Measurements from ENCODE around the gene BROX. TPM values are rescaled to one million over a fixed set of nuclear protein-coding genes. Genes with fewer than 3 reads are reported as not detected.

The BROX gene
- total RNA-seq, 2 experiments from 2014 or later, result 51.3 to 52.3 TPM

- Mint-ChIP-seq H3K27ac (no peak overlapping the region), H3K27me3 (peaks cover 15% of the 10 kb centered on the region), H3K9me3 (no peaks in the 10 kb centered on the region), H3K4me1 (ENCODE audit: low read depth) (peaks cover 6% of the 10 kb centered on the region), H3K4me3 (no peak overlapping the region), H3K36me3 (ENCODE audit: low read depth) (no peaks in the 10 kb centered on the region)
- DNase-seq, result no peak
- H3K27ac ChIP-seq (ENCODE audit: low read depth in 1 of 2, low read length in 2 of 2), result no peak overlapping the region
- intact Hi-C loops (cut with DNase I, micrococcal nuclease), result loop anchor here in 1 of 2 experiments (10.0 kb wide), 1 partner anchor 127 kb away; no protein-coding TSS in a partner anchor
- CTCF ChIA-PET, result no interaction called here
- POLR2A ChIA-PET, result no interaction called here
- peaks cover 3% of the 10 kb centered on the region for H3K4me1 ChIP-seq (ENCODE audit: insufficient read depth, low read length)
- H3K36me3 ChIP-seq (ENCODE audit: insufficient read depth, low read length), result no peaks in the 10 kb centered on the region
- H3K9me3 ChIP-seq (ENCODE audit: control insufficient read depth in 1 of 2, insufficient read depth in 1 of 2, low read length in 2 of 2), result no peaks in the 10 kb centered on the region
- TF ChIP-seq, protein P1, sequence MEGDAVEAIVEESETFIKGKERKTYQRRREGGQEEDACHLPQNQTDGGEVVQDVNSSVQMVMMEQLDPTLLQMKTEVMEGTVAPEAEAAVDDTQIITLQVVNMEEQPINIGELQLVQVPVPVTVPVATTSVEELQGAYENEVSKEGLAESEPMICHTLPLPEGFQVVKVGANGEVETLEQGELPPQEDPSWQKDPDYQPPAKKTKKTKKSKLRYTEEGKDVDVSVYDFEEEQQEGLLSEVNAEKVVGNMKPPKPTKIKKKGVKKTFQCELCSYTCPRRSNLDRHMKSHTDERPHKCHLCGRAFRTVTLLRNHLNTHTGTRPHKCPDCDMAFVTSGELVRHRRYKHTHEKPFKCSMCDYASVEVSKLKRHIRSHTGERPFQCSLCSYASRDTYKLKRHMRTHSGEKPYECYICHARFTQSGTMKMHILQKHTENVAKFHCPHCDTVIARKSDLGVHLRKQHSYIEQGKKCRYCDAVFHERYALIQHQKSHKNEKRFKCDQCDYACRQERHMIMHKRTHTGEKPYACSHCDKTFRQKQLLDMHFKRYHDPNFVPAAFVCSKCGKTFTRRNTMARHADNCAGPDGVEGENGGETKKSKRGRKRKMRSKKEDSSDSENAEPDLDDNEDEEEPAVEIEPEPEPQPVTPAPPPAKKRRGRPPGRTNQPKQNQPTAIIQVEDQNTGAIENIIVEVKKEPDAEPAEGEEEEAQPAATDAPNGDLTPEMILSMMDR (IDR thresholded peaks at IDR 0.05), result no peak
- ATAC-seq (ENCODE audit: poor library complexity), result no peak
- H3K27me3 ChIP-seq (ENCODE audit: control insufficient read depth in 1 of 2, insufficient read depth in 2 of 2, low read length in 2 of 2), result peaks cover 0 to 4% of the 10 kb centered on the region in 2 experiments
- no peak overlapping the region for H3K4me3 ChIP-seq (ENCODE audit: low read length)
Measured at GRCh38 chr1:222777977-222778376, 65.6 kb downstream of the BROX start.

DNA sequence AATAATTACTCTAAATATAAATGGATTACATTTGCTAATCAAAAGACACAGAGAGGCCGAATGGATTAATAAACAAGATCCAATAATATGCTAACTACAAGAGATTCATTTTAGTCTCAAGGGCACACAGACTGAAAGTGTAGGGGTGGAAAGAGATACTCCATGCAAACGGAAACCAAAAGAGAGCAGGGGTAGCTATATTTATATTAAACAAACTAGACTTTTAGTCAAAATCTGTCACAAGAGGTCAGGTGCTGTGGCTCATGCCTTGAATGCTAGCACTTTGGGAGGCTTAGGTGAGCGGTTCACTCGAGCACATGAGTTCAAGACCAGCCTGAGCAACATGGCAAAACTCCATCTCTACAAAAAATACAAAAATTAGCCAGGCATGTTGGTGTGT is 68.9 kb downstream of the BROX start:
- intact Hi-C loops (cut with DNase I, micrococcal nuclease), result no loop called here
- peaks cover 0 to 4% of the 10 kb centered on the region in 2 experiments for H3K27me3 ChIP-seq (ENCODE audit: control insufficient read depth in 1 of 2, insufficient read depth in 2 of 2, low read length in 2 of 2)
- no peaks in the 10 kb centered on the region for H3K4me1 ChIP-seq (ENCODE audit: insufficient read depth, low read length)
- Mint-ChIP-seq H3K4me1 (ENCODE audit: low read depth) (no peaks in the 10 kb centered on the region), H3K9me3 (no peaks in the 10 kb centered on the region), H3K27ac (no peak overlapping the region), H3K4me3 (no peak overlapping the region), H3K27me3 (peaks cover 15% of the 10 kb centered on the region), H3K36me3 (ENCODE audit: low read depth) (no peaks in the 10 kb centered on the region)
- TF ChIP-seq, protein P1 (IDR thresholded peaks at IDR 0.05), result no peak
- ChIA-PET CTCF (no interaction called here), POLR2A (no interaction called here)
- no peak for DNase-seq
- no peak overlapping the region for H3K27ac ChIP-seq (ENCODE audit: low read depth in 1 of 2, low read length in 2 of 2)
- no peaks in the 10 kb centered on the region for H3K36me3 ChIP-seq (ENCODE audit: insufficient read depth, low read length)
- no peaks in the 10 kb centered on the region for H3K9me3 ChIP-seq (ENCODE audit: control insufficient read depth in 1 of 2, insufficient read depth in 1 of 2, low read length in 2 of 2)
- ATAC-seq (ENCODE audit: poor library complexity), result no peak
- H3K4me3 ChIP-seq (ENCODE audit: low read length), result no peak overlapping the region

- Histone ChIP-seq H3K27me3 (ENCODE audit: control insufficient read depth in 1 of 2, insufficient read depth in 2 of 2, low read length in 2 of 2) (peaks cover 0 to 4% of the 10 kb centered on the region in 2 experiments), H3K4me1 (ENCODE audit: insufficient read depth, low read length) (no peaks in the 10 kb centered on the region), H3K27ac (ENCODE audit: low read depth in 1 of 2, low read length in 2 of 2) (no peak overlapping the region), H3K9me3 (ENCODE audit: control insufficient read depth in 1 of 2, insufficient read depth in 1 of 2, low read length in 2 of 2) (no peaks in the 10 kb centered on the region), H3K4me3 (ENCODE audit: low read length) (no peak overlapping the region), H3K36me3 (ENCODE audit: insufficient read depth, low read length) (no peaks in the 10 kb centered on the region)
- no peak for ATAC-seq (ENCODE audit: poor library complexity)
- TF ChIP-seq, protein P1 (IDR thresholded peaks at IDR 0.05), result no peak
- intact Hi-C loops (cut with DNase I, micrococcal nuclease), result no loop called here
- H3K27me3 Mint-ChIP-seq, result peaks cover 15% of the 10 kb centered on the region
- ChIA-PET CTCF (no interaction called here), POLR2A (no interaction called here)
- H3K36me3 Mint-ChIP-seq (ENCODE audit: low read depth), result no peaks in the 10 kb centered on the region
- H3K27ac Mint-ChIP-seq, result no peak overlapping the region
- no peak overlapping the region for H3K4me3 Mint-ChIP-seq
- H3K4me1 Mint-ChIP-seq (ENCODE audit: low read depth), result no peaks in the 10 kb centered on the region
- H3K9me3 Mint-ChIP-seq, result no peaks in the 10 kb centered on the region
- DNase-seq, result no peak
Measured at GRCh38 chr1:222783051-222783450, 70.7 kb downstream of the BROX start.
